Gastrocnemius medialis (tissue), 4 donors: ENCODE measurements around the gene FAM124A. TPM values are rescaled to one million over a fixed set of nuclear protein-coding genes. Genes with fewer than 3 reads are reported as not detected.
"Not testable (repeated sequence)": the region's sequence is repeated elsewhere in the genome, so short reads cannot be mapped to it uniquely, and the experiment has no call there.

ENCODE experiments used
- ATAC-seq, 2 donors: fragments of 150-250 bp; one replicate each; pipeline ENCODE4 v1.9.1; 2016
- DNase-seq, 2 donors: peaks; one replicate each; pipeline ENCODE4 v3.0.0-alpha.2; 2019
- H3K27ac ChIP-seq, 4 donors: fragments of 200-600 bp; sonication (generic); 1 replicate in 1 of 4; 2 replicates in 3 of 4; pipeline ENCODE4 v1.5.1; 2016 to 2018; ENCODE audit warnings: mild to moderate bottlenecking in 2 of 4, moderate library complexity in 1 of 4
- H3K27me3 ChIP-seq, 3 donors: fragments of 200-600 bp; sonication (generic) in 2 of 3; 1 replicate in 1 of 3; 2 replicates in 2 of 3; pipeline versions ENCODE4 v1.5.1 to v1.6.0; 2016 to 2019; ENCODE audit warnings: mild to moderate bottlenecking in 1 of 3, moderate library complexity in 1 of 3
- H3K36me3 ChIP-seq, 2 donors: fragments of 200-600 bp; sonication (generic) in 1 of 2; one replicate each; pipeline ENCODE4 v1.5.1; 2017 to 2018
- H3K4me1 ChIP-seq, 2 donors: fragments of 200-600 bp; sonication (generic) in 1 of 2; one replicate each; pipeline ENCODE4 v1.5.1; 2016 to 2017; ENCODE audit warnings: mild to moderate bottlenecking in 2 of 2
- H3K4me3 ChIP-seq, 4 donors: fragments of 200-600 bp; sonication (generic) in 3 of 4; 1 replicate in 1 of 4; 2 replicates in 3 of 4; pipeline ENCODE4 v1.5.1; 2016 to 2019; ENCODE audit warnings: mild to moderate bottlenecking in 2 of 4
- H3K9me3 ChIP-seq, 3 donors: fragments of 200-600 bp; sonication (generic) in 2 of 3; 1 replicate in 1 of 3; 2 replicates in 2 of 3; pipeline ENCODE4 v1.5.1; 2016 to 2019
- CTCF ChIP-seq, 5 experiments: fragments of 450-650 bp in 3 of 5; fragments of 200-600 bp in 2 of 5; sonication (generic) in 2 of 5; IDR thresholded peaks in 4 of 5; conservative IDR thresholded peaks in 1 of 5; 1 replicate in 4 of 5; 2 replicates in 1 of 5; pipeline ENCODE4 v1.5.1; 2016 to 2019; ENCODE audit warnings: antibody characterized with exemption in 5 of 5, mild to moderate bottlenecking in 3 of 5, moderate library complexity in 3 of 5
- POLR2A ChIP-seq, 2 donors: fragments of 450-650 bp; IDR thresholded peaks; one replicate each; pipeline ENCODE4 v1.6.1; 2017; ENCODE audit warnings: antibody characterized with exemption in 2 of 2, mild to moderate bottlenecking in 2 of 2, moderate library complexity in 2 of 2
- in situ Hi-C, 4 donors: fragments of 200-750 bp; cut with MboI; loops; one replicate each; pipeline versions ENCODE4 v1.15.0 to v1.8.0; 2017; ENCODE audit warnings: low sequenced_read_pairs in 4 of 4
- intact Hi-C: fragments of 100-400 bp; cut with DNase I; formaldehyde crosslinking; loops from one replicate; pipeline ENCODE4 v1.15.1; 2023; ENCODE audit warnings: low total_unique reads
- total RNA-seq, 4 donors: library from RNA; depleted of rRNA; stranded (reverse); fragments of >200 nt; gene quantifications; one replicate each; pipeline versions ENCODE4 v1.1.0 to v1.2.3, GENCODE V29; 2016

Gene FAM124A
- total RNA-seq, 4 donors from 2014 or later: 0.66 to 2.0 (median 0.81) TPM

DNA sequence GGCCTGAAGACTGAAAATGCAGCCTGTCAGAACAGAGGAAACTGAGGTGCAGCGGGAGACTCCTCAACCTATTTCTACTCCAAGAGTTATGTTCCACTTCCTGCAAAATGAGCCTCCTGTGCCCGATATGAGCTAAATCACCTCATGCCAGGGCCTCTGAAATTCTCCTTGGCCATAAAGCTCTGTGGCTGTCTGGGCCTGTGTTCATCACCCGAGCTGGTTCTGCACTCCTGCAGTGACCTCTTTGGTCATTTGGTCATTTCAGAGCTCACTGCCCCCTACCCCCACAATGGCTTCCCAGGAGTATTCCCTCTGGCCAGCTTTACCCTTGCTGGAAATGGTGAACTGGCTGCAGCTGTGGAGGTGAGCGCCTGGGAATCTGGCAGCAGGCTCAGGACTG lies 65.6 kb downstream of the FAM124A start:
- in situ Hi-C loops: loop anchor here (10.0 to 25.0 kb wide), 3 partner anchors 143 to 175 kb away; partner anchors contain the start of gene C13orf42 (in 1 of the 4)
- no peak for ATAC-seq
- no peaks in the 10 kb centered on the region for H3K27me3 ChIP-seq

DNA sequence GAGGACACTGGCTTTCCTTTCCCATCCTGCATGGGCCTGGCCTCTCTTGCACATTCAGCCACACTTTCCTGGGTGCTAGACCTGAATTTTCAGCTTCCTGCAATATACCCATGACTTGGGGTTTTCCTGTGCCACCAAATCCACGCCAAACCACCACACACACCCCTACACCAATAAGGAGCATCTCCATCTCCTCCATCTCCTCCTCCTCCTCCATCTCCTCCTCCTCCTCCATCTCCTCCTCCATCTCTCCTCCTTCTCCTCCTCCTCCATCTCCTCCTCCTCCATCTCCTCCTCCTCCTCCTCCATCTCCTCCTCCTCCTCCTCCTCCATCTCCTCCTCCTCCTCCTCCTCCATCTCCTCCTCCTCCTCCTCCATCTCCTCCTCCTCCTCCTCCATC lies 66.1 kb downstream of the FAM124A start:
- H3K9me3 ChIP-seq, intact Hi-C loops, ATAC-seq, H3K36me3 ChIP-seq, H3K4me3 ChIP-seq, H3K27ac ChIP-seq, H3K4me1 ChIP-seq, H3K27me3 ChIP-seq, DNase-seq: not testable (repeated sequence)
- in situ Hi-C loops: loop anchor here (10.0 to 25.0 kb wide), 3 partner anchors 143 to 176 kb away; partner anchors contain the start of gene C13orf42 (in 1 of the 4)

More for the DNA sequence above, 65.6 kb downstream of the FAM124A start:
- Histone ChIP-seq H3K9me3 (no peaks in the 10 kb centered on the region), H3K36me3 (no peaks in the 10 kb centered on the region), H3K27ac (no peak overlapping the region), H3K4me1 (no peaks in the 10 kb centered on the region), H3K4me3 (no peak overlapping the region)
- DNase-seq: no peak
- intact Hi-C loops: no loop called here
- TF ChIP-seq POLR2A (IDR thresholded peaks at IDR 0.05): no peak
- no peak for TF ChIP-seq CTCF (IDR thresholded peaks at IDR 0.05 in 4 of 5, conservative IDR thresholded peaks at IDR 0.05 in 1 of 5)

DNA sequence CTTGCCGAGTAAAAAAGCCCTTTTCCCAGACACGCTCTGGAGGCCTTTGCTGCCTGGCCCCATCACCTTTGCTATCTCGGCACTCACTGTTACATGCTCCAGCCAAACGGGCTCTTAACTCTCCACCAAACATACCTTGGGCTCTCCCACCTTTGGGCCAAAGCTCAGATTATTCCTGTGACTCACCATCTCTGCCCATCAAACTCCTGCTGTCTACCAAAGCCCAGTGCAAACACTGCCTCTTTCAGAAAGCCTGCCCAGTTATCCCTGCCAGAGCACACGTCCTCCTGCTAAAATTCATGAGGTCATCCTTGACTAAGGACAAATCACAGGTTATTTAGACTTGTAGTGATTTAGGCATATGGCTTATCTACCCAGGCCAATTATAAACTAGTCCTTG lies 69.1 kb downstream of the FAM124A start:
- no peak for ATAC-seq
- no peaks in the 10 kb centered on the region for H3K9me3 ChIP-seq
- in situ Hi-C loops: loop anchor here in 1 of 4 donors (25.0 kb wide), 1 partner anchor 179 kb away; the partner anchor contains the start of gene C13orf42
- intact Hi-C loops: no loop called here
- no peaks in the 10 kb centered on the region for H3K27me3 ChIP-seq
- no peak for DNase-seq
- no peaks in the 10 kb centered on the region for H3K36me3 ChIP-seq
- H3K4me3 ChIP-seq: no peak overlapping the region
- H3K4me1 ChIP-seq: no peaks in the 10 kb centered on the region
- no peak overlapping the region for H3K27ac ChIP-seq
- TF ChIP-seq POLR2A (IDR thresholded peaks at IDR 0.05) (no peak), CTCF (IDR thresholded peaks at IDR 0.05 in 4 of 5, conservative IDR thresholded peaks at IDR 0.05 in 1 of 5) (no peak)

DNA sequence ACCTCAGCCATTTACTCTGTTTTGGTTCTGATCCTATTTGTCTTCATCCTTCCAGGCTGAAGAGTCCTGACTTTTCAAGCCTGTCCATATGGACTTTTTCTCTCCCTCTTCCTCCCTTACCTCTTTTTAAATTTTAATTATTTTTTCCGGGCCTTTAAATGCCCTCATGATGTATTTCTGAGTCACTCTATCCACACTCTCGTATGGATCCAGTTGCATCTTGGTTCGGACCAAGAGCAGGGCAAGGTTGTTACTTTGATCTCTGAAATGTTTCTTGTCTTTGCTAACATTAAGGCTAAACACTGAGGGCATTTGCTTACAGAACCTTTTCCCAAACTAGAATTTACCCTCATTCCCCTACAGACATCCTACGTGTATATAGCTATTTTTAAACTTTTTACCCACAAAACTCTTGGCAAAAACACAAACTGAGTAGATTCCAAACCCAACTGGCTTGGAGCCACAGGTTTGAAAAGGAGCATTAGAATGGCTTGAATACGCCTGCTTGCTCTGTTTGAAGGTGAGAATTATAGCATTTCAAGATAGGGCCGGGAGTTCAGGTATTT lies 69.9 kb downstream of the FAM124A start:
- H3K4me1 ChIP-seq: no peaks in the 10 kb centered on the region
- in situ Hi-C loops (loop anchor here in 1 of 4 donors (25.0 kb wide), 1 partner anchor 180 kb away; the partner anchor contains the start of gene C13orf42), intact Hi-C loops (no loop called here)
- H3K27ac ChIP-seq: no peak overlapping the region
- H3K4me3 ChIP-seq: no peak overlapping the region
- no peaks in the 10 kb centered on the region for H3K27me3 ChIP-seq
- no peak for DNase-seq
- TF ChIP-seq CTCF (IDR thresholded peaks at IDR 0.05 in 4 of 5, conservative IDR thresholded peaks at IDR 0.05 in 1 of 5) (no peak), POLR2A (IDR thresholded peaks at IDR 0.05) (no peak)
- H3K36me3 ChIP-seq: no peaks in the 10 kb centered on the region
- no peak for ATAC-seq
- H3K9me3 ChIP-seq: no peaks in the 10 kb centered on the region

DNA sequence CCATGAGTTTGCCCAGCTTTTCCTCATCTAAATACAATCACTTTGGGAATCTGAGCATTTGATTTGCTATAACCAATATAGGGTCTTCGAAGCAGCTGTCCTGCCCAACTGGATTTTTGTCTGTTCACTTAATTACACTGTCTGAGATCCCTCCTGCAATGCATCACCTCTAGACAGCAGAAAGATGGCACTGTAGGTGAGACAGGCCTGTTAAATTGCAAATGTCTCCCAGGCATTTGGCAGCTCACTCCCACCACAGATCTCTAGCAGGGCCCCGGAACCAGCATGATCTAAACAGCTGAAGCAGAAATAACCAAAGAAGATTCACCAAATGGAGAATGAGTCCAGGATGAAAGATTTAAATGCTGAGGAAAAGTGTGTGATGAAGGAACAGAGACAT lies 75.4 kb downstream of the FAM124A start:
- Histone ChIP-seq H3K9me3 (no peaks in the 10 kb centered on the region), H3K27me3 (no peaks in the 10 kb centered on the region), H3K4me1 (no peaks in the 10 kb centered on the region), H3K4me3 (no peak overlapping the region), H3K27ac (no peak overlapping the region), H3K36me3 (no peaks in the 10 kb centered on the region)
- in situ Hi-C loops: loop anchor here in 1 of 4 donors (25.0 kb wide), 1 partner anchor 185 kb away; the partner anchor contains the start of gene C13orf42
- intact Hi-C loops: no loop called here
- ATAC-seq (no peak), DNase-seq (no peak)
- TF ChIP-seq CTCF (IDR thresholded peaks at IDR 0.05 in 4 of 5, conservative IDR thresholded peaks at IDR 0.05 in 1 of 5) (no peak), POLR2A (IDR thresholded peaks at IDR 0.05) (no peak)
